Liver (tissue), 9 donors: ENCODE results near the gene CAPSL. TPM values are rescaled to one million over a fixed set of nuclear protein-coding genes. Genes with fewer than 3 reads are reported as not detected.

Experiments
- DNase-seq: peaks from one replicate; pipeline ENCODE4 v3.0.0-alpha.2; 2017; ENCODE audit warnings: low spot score
- H3K27ac ChIP-seq, 2 donors: one replicate each; pipeline ENCODE4 v1.7.0; 2013; ENCODE audit warnings: inconsistent platforms in 2 of 2, low read length in 2 of 2, control low read depth in 1 of 2, low read depth in 1 of 2, mild to moderate bottlenecking in 1 of 2
- H3K27me3 ChIP-seq, 4 donors: one replicate each; pipeline versions ENCODE4 v1.6.1 to v1.7.0; 2013; ENCODE audit warnings: low read length in 3 of 4, inconsistent platforms in 1 of 4, mild to moderate bottlenecking in 1 of 4, moderate library complexity in 1 of 4; ENCODE audit not compliant: control insufficient read depth in 4 of 4, insufficient read depth in 4 of 4
- H3K36me3 ChIP-seq, 4 donors: one replicate each; pipeline versions ENCODE4 v1.6.1 to v1.7.0; 2013; ENCODE audit warnings: low read length in 3 of 4, mild to moderate bottlenecking in 3 of 4, low read depth in 1 of 4, moderate library complexity in 1 of 4; ENCODE audit not compliant: control insufficient read depth in 4 of 4, insufficient read depth in 3 of 4
- H3K4me1 ChIP-seq, 4 donors: one replicate each; pipeline versions ENCODE4 v1.6.1 to v1.7.0; 2013; ENCODE audit warnings: low read length in 3 of 4, mild to moderate bottlenecking in 3 of 4, moderate library complexity in 1 of 4; ENCODE audit not compliant: control insufficient read depth in 4 of 4, insufficient read depth in 4 of 4
- H3K4me3 ChIP-seq, 3 donors: one replicate each; pipeline versions ENCODE4 v1.6.1 to v1.7.0; 2013; ENCODE audit warnings: low read length in 3 of 3, control low read depth in 1 of 3, low read depth in 1 of 3, mild to moderate bottlenecking in 1 of 3
- H3K9ac ChIP-seq, 2 donors: one replicate each; pipeline ENCODE4 v1.7.0; 2013; ENCODE audit warnings: low read length in 2 of 2, mild to moderate bottlenecking in 2 of 2, moderate library complexity in 2 of 2, control low read depth in 1 of 2, low read depth in 1 of 2
- H3K9me3 ChIP-seq, 4 donors: one replicate each; pipeline versions ENCODE4 v1.6.1 to v1.7.0; 2013; ENCODE audit warnings: low read length in 3 of 4; ENCODE audit not compliant: control insufficient read depth in 4 of 4
- EGR1 ChIP-seq, 2 donors: IDR thresholded peaks; 2 replicates each; pipeline ENCODE4 v1.6.1; 2016 to 2018; ENCODE audit warnings: antibody characterized with exemption in 2 of 2, low read depth in 2 of 2
- FOXA1 ChIP-seq: IDR thresholded peaks from 2 replicates; pipeline ENCODE4 v1.6.1; 2016; ENCODE audit warnings: antibody characterized with exemption
- FOXA2 ChIP-seq: IDR thresholded peaks from 2 replicates; pipeline ENCODE4 v1.6.1; 2016; ENCODE audit warnings: antibody characterized with exemption
- GABPA ChIP-seq, 2 donors: IDR thresholded peaks in 1 of 2; conservative IDR thresholded peaks in 1 of 2; 2 replicates each; pipeline ENCODE4 v1.6.1; 2016; ENCODE audit warnings: antibody characterized with exemption in 2 of 2, mild to moderate bottlenecking in 1 of 2, moderate library complexity in 1 of 2
- HNF4A ChIP-seq, 2 donors: conservative IDR thresholded peaks; 2 replicates each; pipeline ENCODE4 v1.6.1; 2016; ENCODE audit warnings: antibody characterized with exemption in 2 of 2, mild to moderate bottlenecking in 2 of 2
- HNF4G ChIP-seq: IDR thresholded peaks from 2 replicates; pipeline ENCODE4 v1.6.1; 2016; ENCODE audit warnings: antibody characterized with exemption
- JUND ChIP-seq, 2 donors: IDR thresholded peaks; 2 replicates each; pipeline ENCODE4 v1.6.1; 2016; ENCODE audit warnings: antibody characterized with exemption in 2 of 2
- NR2F2 ChIP-seq: IDR thresholded peaks from 2 replicates; pipeline ENCODE4 v1.6.1; 2016; ENCODE audit warnings: antibody characterized with exemption
- RAD21 ChIP-seq, 2 donors: IDR thresholded peaks; 2 replicates each; pipeline ENCODE4 v1.6.1; 2016; ENCODE audit warnings: antibody characterized with exemption in 2 of 2, mild to moderate bottlenecking in 2 of 2
- RXRA ChIP-seq, 2 donors: IDR thresholded peaks; 2 replicates each; pipeline ENCODE4 v1.6.1; 2017 to 2018; ENCODE audit warnings: antibody characterized with exemption in 2 of 2, mild to moderate bottlenecking in 1 of 2
- SP1 ChIP-seq: IDR thresholded peaks from 2 replicates; pipeline ENCODE4 v1.6.1; 2018; ENCODE audit warnings: antibody characterized with exemption, mild to moderate bottlenecking
- YY1 ChIP-seq: IDR thresholded peaks from 2 replicates; pipeline ENCODE4 v1.6.1; 2016; ENCODE audit warnings: antibody characterized with exemption, mild to moderate bottlenecking
- WGBS: extraction: QIAGEN DNeasy Blood & Tissue Kit; methylation state at CpG from one replicate; pipeline ENCODE4 v1.1.7; 2013; 5-methylcytosine and 5-hydroxymethylcytosine counted together
- polyA plus RNA-seq, 2 donors: library from polyadenylated mRNA; stranded (reverse) in 1 of 2; unstranded in 1 of 2; fragments of 200-250 nt in 1 of 2; fragments of >200 nt in 1 of 2; fragmentation: Nextera tagmentation in 1 of 2; extraction: Ambion mirVana in 1 of 2; gene quantifications; one replicate each; pipeline versions ENCODE4 v1.2.1 to v1.2.3, GENCODE V29; 2013 to 2015
- total RNA-seq, 2 donors: library from RNA; depleted of rRNA; stranded (reverse); fragments of >200 nt; gene quantifications; one replicate each; pipeline ENCODE4 v1.2.3, GENCODE V29; 2014
- TF ChIP-seq, protein P1 (sequence below): IDR thresholded peaks from 2 replicates; pipeline ENCODE4 v1.6.1; 2016; ENCODE audit warnings: antibody characterized with exemption
- TF ChIP-seq, protein P2 (sequence below): IDR thresholded peaks from 2 replicates; pipeline ENCODE4 v1.6.1; 2016; ENCODE audit warnings: antibody characterized with exemption
- TF ChIP-seq, protein P3 (sequence below): IDR thresholded peaks from 2 replicates; pipeline ENCODE4 v1.6.1; 2016; ENCODE audit warnings: antibody characterized with exemption
- TF ChIP-seq, protein P4 (sequence below): IDR thresholded peaks from 2 replicates; pipeline ENCODE4 v1.6.1; 2016; ENCODE audit warnings: antibody characterized with exemption, mild to moderate bottlenecking
- donor health status: healthy.
- donor health status: healthy.
- donor health status: healthy.
- donor health status: healthy.
- donor health status: healthy.

Gene CAPSL
- total and polyA plus RNA-seq, 4 donors, result 0.37 TPM; not detected in 3

DNA sequence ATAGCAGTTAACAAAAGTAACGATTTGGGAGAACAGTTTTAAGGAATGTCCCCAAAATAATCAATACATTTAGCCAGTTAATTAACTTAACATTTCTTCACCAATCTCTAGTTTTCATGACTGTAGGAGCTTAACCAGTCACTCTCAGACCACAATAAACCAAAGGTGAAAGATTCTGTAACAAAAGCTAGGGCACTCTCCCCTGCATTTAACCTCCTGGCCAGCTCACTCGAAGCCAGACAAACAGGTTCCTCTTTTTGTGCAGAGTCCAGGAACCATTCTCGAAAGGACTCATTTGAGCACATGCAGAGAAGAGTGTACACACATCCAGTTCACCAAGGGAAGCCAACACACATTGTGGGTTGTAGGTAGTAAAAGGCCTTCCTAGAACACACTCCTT, 75.3 kb downstream of the CAPSL start:
- no peak for DNase-seq
- Histone ChIP-seq H3K27ac (no peak overlapping the region), H3K4me3 (no peak overlapping the region)

GRCh38 chr5:35862126-35862525, 76.3 kb downstream of the CAPSL start:
- Histone ChIP-seq H3K9ac (no peak overlapping the region), H3K9me3 (peaks cover 0 to 3% (median 0%) of the 10 kb centered on the region in 4 donors), H3K27ac (no peak overlapping the region), H3K27me3 (no peaks in the 10 kb centered on the region), H3K4me1 (no peaks in the 10 kb centered on the region), H3K36me3 (no peaks in the 10 kb centered on the region), H3K4me3 (no peak overlapping the region)
- DNase-seq, result no peak
- 74% methylated on average over 2 of the region's 2 CpGs for WGBS
- TF ChIP-seq, protein P1, sequence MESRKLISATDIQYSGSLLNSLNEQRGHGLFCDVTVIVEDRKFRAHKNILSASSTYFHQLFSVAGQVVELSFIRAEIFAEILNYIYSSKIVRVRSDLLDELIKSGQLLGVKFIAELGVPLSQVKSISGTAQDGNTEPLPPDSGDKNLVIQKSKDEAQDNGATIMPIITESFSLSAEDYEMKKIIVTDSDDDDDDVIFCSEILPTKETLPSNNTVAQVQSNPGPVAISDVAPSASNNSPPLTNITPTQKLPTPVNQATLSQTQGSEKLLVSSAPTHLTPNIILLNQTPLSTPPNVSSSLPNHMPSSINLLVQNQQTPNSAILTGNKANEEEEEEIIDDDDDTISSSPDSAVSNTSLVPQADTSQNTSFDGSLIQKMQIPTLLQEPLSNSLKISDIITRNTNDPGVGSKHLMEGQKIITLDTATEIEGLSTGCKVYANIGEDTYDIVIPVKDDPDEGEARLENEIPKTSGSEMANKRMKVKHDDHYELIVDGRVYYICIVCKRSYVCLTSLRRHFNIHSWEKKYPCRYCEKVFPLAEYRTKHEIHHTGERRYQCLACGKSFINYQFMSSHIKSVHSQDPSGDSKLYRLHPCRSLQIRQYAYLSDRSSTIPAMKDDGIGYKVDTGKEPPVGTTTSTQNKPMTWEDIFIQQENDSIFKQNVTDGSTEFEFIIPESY, result no peak
- TF ChIP-seq, protein P2, sequence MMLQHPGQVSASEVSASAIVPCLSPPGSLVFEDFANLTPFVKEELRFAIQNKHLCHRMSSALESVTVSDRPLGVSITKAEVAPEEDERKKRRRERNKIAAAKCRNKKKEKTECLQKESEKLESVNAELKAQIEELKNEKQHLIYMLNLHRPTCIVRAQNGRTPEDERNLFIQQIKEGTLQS, result no peak
- TF ChIP-seq RAD21 (IDR thresholded peaks at IDR 0.05) (no peak), FOXA2 (no peak), GABPA (IDR thresholded peaks at IDR 0.05 in 1 of 2, conservative IDR thresholded peaks at IDR 0.05 in 1 of 2) (no peak), JUND (IDR thresholded peaks at IDR 0.05) (no peak), HNF4G (no peak)

More for the DNA sequence above, 75.3 kb downstream of the CAPSL start:
- Histone ChIP-seq H3K27me3 (no peaks in the 10 kb centered on the region), H3K36me3 (no peaks in the 10 kb centered on the region), H3K9me3 (peaks cover 0 to 3% (median 0%) of the 10 kb centered on the region in 4 donors), H3K4me1 (no peaks in the 10 kb centered on the region), H3K9ac (no peak overlapping the region)
- no peak for TF ChIP-seq SP1
- TF ChIP-seq, protein P3, sequence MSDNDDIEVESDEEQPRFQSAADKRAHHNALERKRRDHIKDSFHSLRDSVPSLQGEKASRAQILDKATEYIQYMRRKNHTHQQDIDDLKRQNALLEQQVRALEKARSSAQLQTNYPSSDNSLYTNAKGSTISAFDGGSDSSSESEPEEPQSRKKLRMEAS, result no peak
- no peak for TF ChIP-seq GABPA (IDR thresholded peaks at IDR 0.05 in 1 of 2, conservative IDR thresholded peaks at IDR 0.05 in 1 of 2)
- no peak for TF ChIP-seq RAD21 (IDR thresholded peaks at IDR 0.05)
- no peak for TF ChIP-seq JUND (IDR thresholded peaks at IDR 0.05)
- no peak for TF ChIP-seq FOXA2
- TF ChIP-seq NR2F2, result no peak
- no peak for TF ChIP-seq HNF4A (conservative IDR thresholded peaks at IDR 0.05)
- TF ChIP-seq RXRA (IDR thresholded peaks at IDR 0.05), result no peak
- no peak for TF ChIP-seq HNF4G
- WGBS, result 81% methylated on average over 3 of the region's 3 CpGs

DNA sequence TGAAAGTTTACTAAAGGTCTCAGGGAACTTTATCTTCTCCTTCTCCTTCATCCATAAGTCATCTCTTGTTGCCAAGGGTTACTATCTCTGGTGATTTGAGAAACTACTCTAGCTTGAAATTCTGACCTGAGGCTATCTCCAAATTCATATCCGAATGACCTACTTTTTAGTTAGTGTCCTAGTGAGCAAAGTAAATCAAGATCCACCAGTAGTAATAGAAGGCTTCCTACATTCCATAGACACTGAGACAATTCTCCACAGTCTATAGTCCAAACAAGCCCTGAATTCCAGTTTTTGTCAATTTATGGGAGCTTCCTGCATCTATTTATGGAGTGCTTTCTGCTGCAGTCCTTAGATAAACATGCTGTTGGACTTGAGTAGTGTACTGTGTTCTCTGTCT, 76.7 kb downstream of the CAPSL start:
- DNase-seq, result no peak
- Histone ChIP-seq H3K27ac (no peak overlapping the region), H3K4me3 (no peak overlapping the region), H3K36me3 (no peaks in the 10 kb centered on the region), H3K9me3 (peaks cover 0 to 3% (median 0%) of the 10 kb centered on the region in 4 donors), H3K27me3 (no peaks in the 10 kb centered on the region), H3K4me1 (no peaks in the 10 kb centered on the region), H3K9ac (no peak overlapping the region)
- TF ChIP-seq, protein P2, result no peak
- TF ChIP-seq, protein P4, sequence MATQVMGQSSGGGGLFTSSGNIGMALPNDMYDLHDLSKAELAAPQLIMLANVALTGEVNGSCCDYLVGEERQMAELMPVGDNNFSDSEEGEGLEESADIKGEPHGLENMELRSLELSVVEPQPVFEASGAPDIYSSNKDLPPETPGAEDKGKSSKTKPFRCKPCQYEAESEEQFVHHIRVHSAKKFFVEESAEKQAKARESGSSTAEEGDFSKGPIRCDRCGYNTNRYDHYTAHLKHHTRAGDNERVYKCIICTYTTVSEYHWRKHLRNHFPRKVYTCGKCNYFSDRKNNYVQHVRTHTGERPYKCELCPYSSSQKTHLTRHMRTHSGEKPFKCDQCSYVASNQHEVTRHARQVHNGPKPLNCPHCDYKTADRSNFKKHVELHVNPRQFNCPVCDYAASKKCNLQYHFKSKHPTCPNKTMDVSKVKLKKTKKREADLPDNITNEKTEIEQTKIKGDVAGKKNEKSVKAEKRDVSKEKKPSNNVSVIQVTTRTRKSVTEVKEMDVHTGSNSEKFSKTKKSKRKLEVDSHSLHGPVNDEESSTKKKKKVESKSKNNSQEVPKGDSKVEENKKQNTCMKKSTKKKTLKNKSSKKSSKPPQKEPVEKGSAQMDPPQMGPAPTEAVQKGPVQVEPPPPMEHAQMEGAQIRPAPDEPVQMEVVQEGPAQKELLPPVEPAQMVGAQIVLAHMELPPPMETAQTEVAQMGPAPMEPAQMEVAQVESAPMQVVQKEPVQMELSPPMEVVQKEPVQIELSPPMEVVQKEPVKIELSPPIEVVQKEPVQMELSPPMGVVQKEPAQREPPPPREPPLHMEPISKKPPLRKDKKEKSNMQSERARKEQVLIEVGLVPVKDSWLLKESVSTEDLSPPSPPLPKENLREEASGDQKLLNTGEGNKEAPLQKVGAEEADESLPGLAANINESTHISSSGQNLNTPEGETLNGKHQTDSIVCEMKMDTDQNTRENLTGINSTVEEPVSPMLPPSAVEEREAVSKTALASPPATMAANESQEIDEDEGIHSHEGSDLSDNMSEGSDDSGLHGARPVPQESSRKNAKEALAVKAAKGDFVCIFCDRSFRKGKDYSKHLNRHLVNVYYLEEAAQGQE, result no peak
- TF ChIP-seq JUND (IDR thresholded peaks at IDR 0.05), result no peak
- TF ChIP-seq EGR1 (IDR thresholded peaks at IDR 0.05; ENCODE audit: low read depth in 2 of 2), result no peak
- TF ChIP-seq, protein P3, result no peak
- TF ChIP-seq YY1, result no peak
- no peak for TF ChIP-seq HNF4G
- TF ChIP-seq FOXA1, result no peak
- TF ChIP-seq HNF4A (conservative IDR thresholded peaks at IDR 0.05), result no peak
- TF ChIP-seq, protein P1, result no peak
- WGBS, result 79% methylated on average over 1 of the region's 1 CpG
